Measurements from ENCODE around the gene CCDC85B. TPM values are rescaled to one million over a fixed set of nuclear protein-coding genes. Genes with fewer than 3 reads are reported as not detected.
"Not testable (repeated sequence)": the region's sequence is repeated elsewhere in the genome, so short reads cannot be mapped to it uniquely, and the experiment has no call there.

CCDC85B gene
- total and polyA plus RNA-seq, 3 donors from 2014 or later: 17.1 to 102 (median 77.1) TPM

DNA sequence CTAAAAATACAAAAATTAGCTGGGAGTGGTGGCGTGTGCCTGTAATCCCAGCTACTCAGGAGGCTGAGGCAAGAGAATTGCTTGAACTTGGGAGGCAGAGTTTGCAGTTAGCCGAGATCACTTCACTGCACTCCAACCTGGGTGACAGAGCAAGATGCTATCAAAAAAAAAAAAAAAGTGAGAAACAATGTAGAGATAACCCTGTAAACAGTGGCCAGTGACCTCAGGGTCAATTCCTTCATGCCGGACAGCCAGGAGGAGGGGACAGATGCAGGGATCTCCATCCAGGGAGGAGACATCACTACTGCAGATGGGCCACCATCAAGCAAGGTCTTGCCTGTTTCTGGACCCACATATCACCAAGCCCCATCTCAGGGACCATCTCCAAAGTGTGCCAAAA lies 42.7 kb upstream of the CCDC85B start:
- H3K27ac ChIP-seq: no peak overlapping the region
- intact Hi-C loops (cut with DNase I; ENCODE audit: low total_unique reads): no loop called here
- WGBS, 2 donors: 81 to 91% methylated on average over 3 of the region's 3 CpGs

GRCh38 chr11:65848693-65849092 lies 41.8 kb upstream of the CCDC85B start:
- intact Hi-C loops (cut with DNase I; ENCODE audit: low total_unique reads); H3K36me3 ChIP-seq (ENCODE audit: low read depth, missing control alignments); H3K27me3 ChIP-seq; H3K4me3 ChIP-seq; H3K9me3 ChIP-seq; DNase-seq; H3K27ac ChIP-seq; H3K4me1 ChIP-seq: not testable (repeated sequence)
- 57 to 63% methylated on average over 7 of the region's 7 CpGs for WGBS, 2 donors

More for the DNA sequence above, 42.7 kb upstream of the CCDC85B start:
- Histone ChIP-seq H3K36me3 (ENCODE audit: low read depth, missing control alignments) (no peaks in the 10 kb centered on the region), H3K9me3 (no peaks in the 10 kb centered on the region), H3K4me1 (no peaks in the 10 kb centered on the region), H3K27me3 (no peaks in the 10 kb centered on the region), H3K4me3 (no peak overlapping the region)
- no peak for TF ChIP-seq POLR2A (IDR thresholded peaks at IDR 0.05)
- TF ChIP-seq CTCF (IDR thresholded peaks at IDR 0.05): no peak
- DNase-seq: no peak

DNA sequence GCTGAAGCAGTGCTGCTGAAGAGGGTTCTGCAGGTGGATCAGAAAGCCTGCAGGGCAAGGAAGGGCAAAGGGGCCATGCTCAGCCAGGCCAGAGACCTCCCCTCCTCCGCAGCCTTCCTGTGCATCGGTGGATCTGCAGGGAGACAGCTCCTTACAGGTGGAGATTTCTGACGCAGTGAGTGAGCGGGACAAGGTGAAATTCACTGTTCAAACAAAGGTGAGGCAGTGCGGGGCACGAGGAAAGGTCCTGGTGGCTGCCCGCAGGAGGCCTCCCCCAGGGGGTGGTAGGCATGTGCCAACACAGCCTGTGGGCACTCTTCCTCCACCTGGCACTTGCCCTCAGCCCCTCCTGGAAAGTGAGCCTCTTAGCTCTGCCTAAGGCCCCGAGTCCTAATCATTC lies 41.1 kb upstream of the CCDC85B start:
- H3K27ac ChIP-seq: no peak overlapping the region
- no peaks in the 10 kb centered on the region for H3K4me1 ChIP-seq
- intact Hi-C loops (cut with DNase I; ENCODE audit: low total_unique reads): no loop called here
- no peak overlapping the region for H3K4me3 ChIP-seq
- DNase-seq: no peak
- H3K9me3 ChIP-seq: no peaks in the 10 kb centered on the region
- H3K27me3 ChIP-seq: no peaks in the 10 kb centered on the region
- TF ChIP-seq CTCF (IDR thresholded peaks at IDR 0.05) (no peak), POLR2A (IDR thresholded peaks at IDR 0.05) (no peak)
- H3K36me3 ChIP-seq (ENCODE audit: low read depth, missing control alignments): no peaks in the 10 kb centered on the region
- WGBS, 2 donors: 67 to 74% methylated on average over 1 to 8 of the region's 8 CpGs

DNA sequence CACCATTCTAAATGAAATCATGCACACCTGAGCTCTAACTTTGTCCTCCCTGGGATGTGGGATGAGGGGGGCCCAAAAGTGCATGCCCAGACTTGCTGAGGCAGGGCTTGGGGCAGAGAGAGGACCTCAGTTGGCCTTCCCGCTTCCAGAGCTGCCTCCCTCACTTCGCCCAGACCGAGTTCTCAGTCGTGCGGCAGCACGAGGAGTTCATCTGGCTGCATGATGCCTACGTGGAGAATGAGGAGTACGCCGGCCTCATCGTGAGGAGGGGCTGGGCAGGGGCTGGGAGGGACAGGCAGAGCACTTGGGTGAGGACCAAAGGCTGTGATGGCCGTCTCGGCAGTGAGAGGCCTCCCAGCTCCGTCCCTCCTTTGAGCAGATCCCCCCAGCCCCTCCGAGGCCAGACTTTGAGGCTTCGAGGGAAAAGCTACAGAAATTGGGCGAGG lies 40.7 kb upstream of the CCDC85B start:
- TF ChIP-seq POLR2A (IDR thresholded peaks at IDR 0.05): no peak
- TF ChIP-seq CTCF (IDR thresholded peaks at IDR 0.05): no peak
- no peak overlapping the region for H3K4me3 ChIP-seq
- intact Hi-C loops (cut with DNase I; ENCODE audit: low total_unique reads): no loop called here
- H3K4me1 ChIP-seq: no peaks in the 10 kb centered on the region
- WGBS, 2 donors: 54 to 55% methylated on average over 7 to 16 of the region's 16 CpGs
- no peak for DNase-seq
- H3K9me3 ChIP-seq: no peaks in the 10 kb centered on the region
- no peaks in the 10 kb centered on the region for H3K36me3 ChIP-seq (ENCODE audit: low read depth, missing control alignments)
- H3K27me3 ChIP-seq: no peaks in the 10 kb centered on the region
- no peak overlapping the region for H3K27ac ChIP-seq

DNA sequence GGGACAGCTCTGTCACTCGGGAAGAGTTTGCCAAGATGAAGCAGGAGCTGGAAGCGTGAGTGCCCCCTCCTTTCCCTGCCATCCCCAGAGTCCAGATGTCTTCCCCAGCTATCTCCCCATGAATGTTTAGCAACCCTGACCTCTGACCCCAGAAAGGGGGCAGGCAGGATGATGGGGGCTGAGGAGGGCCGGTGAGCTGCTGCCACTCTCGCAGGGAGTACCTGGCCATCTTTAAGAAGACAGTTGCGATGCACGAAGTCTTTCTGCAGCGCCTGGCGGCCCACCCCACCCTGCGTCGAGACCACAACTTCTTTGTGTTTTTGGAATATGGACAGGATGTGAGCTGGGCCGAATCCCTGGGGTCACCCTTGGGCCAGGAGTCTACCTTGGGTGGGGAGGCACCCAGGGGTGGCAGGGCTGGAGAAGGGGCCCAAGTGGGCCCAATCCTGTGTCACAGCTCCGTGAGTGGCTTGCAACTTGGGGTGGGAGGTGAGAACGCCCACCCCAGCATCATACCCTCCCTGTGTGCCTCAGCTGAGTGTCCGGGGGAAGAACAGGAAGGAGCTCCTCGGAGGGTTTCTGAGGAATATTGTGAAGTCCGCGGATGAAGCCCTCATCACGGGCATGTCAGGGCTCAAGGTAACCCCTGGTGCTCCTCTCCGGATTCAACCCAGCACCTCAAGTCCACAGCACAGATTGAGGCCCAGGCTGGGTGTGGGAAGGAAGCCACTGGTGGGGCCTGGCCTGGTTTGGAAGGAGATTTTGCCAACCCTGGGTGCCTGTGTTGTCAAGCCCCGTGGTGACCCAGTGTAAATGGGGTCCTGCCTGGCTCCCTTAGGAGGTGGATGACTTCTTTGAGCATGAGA lies 40.0 kb upstream of the CCDC85B start:
- Histone ChIP-seq H3K9me3 (no peaks in the 10 kb centered on the region), H3K27me3 (no peaks in the 10 kb centered on the region), H3K27ac (no peak overlapping the region), H3K36me3 (ENCODE audit: low read depth, missing control alignments) (no peaks in the 10 kb centered on the region), H3K4me1 (no peaks in the 10 kb centered on the region), H3K4me3 (no peak overlapping the region)
- TF ChIP-seq POLR2A (IDR thresholded peaks at IDR 0.05): no peak
- TF ChIP-seq CTCF (IDR thresholded peaks at IDR 0.05): no peak
- 63 to 70% methylated on average over 10 to 20 of the region's 20 CpGs for WGBS, 2 donors
- intact Hi-C loops (cut with DNase I; ENCODE audit: low total_unique reads): no loop called here
- DNase-seq: no peak

All from testis (tissue), 3 donors.